ENCODE results near the gene ZC3H10.
"Not testable (repeated sequence)": the region's sequence is repeated elsewhere in the genome, so short reads cannot be mapped to it uniquely, and the experiment has no call there.

ZC3H10 gene, protein sequence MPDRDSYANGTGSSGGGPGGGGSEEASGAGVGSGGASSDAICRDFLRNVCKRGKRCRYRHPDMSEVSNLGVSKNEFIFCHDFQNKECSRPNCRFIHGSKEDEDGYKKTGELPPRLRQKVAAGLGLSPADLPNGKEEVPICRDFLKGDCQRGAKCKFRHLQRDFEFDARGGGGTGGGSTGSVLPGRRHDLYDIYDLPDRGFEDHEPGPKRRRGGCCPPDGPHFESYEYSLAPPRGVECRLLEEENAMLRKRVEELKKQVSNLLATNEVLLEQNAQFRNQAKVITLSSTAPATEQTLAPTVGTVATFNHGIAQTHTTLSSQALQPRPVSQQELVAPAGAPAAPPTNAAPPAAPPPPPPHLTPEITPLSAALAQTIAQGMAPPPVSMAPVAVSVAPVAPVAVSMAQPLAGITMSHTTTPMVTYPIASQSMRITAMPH

GRCh38 chr12:56117778-56118687 is at the start of gene ZC3H10:
Gene ZC3H10 (plus strand): TSS chr12:56118266. CDS start chr12:56120563, 2,297 bp downstream.
- peak; percentile 94 for DNase-seq

DNA sequence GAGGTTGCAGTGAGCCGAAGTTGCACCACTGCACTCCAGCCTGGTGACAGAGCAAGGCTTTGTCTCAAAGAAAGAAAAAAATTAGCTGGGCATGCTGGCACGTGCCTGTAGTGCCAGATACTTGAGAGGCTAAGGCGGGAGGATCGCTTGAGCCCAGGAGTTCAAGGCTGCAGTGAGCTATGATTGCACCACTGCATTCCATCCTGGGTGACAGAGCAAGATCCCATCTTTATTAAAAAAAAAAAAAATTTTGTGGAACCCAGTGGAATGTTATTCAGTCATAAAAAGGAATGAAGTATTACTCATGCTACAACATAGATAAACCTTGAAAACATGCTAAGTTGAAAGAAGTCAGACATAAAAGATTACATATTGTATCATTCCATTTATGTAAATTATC is 46.4 kb upstream of the ZC3H10 start:
- DNase-seq, result no peak

DNA sequence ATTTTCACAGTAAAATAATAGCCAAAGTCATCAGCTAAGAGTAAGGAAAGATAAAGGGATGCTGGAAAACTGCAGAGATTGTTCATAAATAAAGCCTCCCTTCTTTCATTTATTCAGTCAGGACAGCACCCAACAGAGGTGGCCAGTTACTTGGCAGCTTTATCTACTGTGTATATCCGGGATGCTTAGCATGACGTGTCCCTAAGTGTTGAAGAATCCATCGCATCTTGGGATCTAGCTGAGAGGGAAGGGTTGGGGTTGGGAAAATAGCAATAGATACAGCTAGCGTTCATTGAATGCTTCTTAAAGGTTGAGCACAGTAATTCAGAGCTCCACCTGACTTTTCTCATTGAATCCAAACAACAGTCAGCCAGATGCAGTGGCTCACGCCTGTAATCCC is 43.7 kb upstream of the ZC3H10 start:
- no peak for DNase-seq

DNA sequence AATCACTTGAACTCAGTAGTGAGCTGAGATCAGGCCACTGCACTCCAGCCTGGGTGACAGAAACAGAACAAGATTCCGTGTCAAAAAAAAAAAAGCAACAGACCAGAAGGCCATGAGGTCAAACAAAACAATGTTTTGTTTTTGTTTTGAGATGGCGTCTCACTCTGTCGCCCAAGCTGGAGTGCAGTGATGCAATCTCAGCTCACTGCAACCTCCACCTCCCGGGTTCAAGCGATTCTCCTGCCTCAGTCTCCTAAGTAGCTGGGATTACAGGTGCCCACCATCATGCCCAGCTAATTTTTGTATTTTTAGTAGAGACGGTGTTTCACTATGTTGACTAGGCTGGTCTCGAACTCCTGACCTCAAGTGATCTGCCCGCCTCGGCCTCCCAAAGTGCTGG is 40.1 kb upstream of the ZC3H10 start:
- not testable (repeated sequence) for DNase-seq

- no peak for DNase-seq
These were observed 39.6 kb upstream of the ZC3H10 start for GRCh38 chr12:56078427-56078826.

- DNase-seq, result peak; percentile 24
These were observed 38.9 kb upstream of the ZC3H10 start for GRCh38 chr12:56078931-56079722.

DNA sequence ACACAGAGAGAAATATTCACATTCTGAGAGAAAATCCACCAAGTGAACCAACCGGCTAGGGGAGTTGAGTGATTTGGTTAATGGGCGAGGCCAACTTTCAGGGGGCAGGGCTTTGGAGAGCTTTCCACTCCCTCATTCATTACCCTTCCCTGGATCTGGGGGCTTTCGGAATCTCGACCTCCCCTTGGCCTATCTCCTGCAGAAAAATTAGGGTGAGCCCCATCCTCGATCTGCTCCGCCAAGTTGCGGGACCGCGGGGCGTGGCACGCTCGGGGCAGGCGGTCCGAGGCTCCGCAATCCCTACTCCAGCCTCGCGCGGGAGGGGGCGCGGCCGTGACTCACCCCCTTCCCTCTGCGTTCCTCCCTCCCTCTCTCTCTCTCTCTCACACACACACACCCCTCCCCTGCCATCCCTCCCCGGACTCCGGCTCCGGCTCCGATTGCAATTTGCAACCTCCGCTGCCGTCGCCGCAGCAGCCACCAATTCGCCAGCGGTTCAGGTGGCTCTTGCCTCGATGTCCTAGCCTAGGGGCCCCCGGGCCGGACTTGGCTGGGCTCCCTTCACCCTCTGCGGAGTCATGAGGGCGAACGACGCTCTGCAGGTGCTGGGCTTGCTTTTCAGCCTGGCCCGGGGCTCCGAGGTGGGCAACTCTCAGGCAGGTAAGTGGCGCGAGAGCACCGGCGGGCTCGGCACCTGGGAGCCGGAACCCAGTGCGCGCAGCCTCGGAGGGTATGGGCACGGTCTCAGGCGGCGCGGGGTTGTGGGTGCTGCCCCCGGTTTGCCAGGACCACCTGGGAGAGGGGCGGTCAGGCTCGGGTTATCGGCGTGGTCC is 38.1 kb upstream of the ZC3H10 start, which contains the start of gene ERBB3:
Gene ERBB3 (plus strand): TSS at position 443 of the 833 bp plus-strand sequence. CDS start 136 bp downstream, at position 579.
- DNase-seq, result peak; percentile 59

DNA sequence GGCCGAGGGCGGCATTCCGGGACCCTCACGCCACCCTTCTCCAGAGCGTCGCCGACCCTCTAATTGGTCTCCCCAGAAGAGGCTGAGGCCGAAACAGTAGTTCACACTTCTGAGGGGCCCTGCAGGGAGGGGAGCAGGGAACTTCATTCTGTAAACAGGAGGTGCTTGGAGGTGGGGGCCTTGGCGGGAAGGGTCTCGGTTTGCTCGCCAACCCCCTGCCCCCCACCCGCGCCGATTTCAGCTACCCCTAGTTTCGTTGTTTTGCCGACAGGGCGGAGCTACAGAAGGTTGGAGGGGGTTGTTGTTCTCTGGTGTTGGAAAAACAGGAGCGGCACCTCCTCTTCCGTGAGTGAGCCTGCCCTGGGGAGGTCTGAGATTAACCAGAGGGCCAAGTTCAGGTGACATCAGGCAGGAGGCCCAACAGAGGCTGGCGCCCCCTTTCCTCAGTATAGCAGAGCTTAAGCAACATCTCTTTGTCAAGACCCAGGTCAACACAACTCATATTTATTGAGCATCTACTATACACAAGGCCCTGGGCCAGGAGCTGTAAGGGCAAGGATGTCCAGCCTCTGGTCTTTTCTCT is 37.4 kb upstream of the ZC3H10 start:
- no peak for DNase-seq

- no peak for DNase-seq
These were observed 36.4 kb upstream of the ZC3H10 start for GRCh38 chr12:56081393-56082347.

DNA sequence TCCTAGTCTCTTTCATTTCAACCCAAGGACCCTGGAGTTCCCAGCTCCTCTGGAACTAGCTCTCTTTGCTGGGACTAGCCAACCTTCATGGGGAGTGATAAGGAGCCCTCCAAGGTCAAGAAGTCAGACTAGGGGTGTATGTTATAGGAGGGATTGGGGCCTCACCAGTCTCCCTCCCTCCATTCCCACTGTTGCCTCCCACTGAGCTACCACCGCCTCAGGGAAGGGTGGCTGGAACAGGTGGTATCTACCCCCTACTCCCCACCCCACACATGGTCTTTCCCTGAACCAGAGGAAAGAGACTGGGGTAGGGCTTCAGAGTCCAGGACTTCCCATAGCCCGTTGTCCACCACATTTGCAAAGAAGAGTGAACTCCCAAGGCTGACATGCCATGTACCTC is 35.7 kb upstream of the ZC3H10 start:
- no peak for DNase-seq

DNA sequence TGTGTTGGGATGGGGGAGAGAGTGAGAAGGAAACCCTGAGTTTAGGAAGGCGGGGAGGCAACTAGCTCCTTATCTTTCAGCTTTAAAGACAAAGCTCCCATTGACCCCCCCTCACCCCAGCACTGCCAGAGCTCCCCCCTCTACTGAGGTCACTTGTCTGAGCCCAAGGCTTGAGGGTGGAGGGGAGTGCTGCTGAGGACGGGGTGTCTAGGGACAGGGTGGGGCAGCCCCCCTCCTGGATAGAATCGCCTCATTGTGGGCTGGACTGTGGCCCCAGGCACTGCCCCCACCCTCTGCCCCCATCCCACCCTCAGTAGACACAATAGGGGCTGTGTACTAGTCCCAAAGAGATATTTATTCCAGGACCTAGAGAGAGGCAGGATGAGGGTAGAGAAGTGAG is 35.1 kb upstream of the ZC3H10 start:
- no peak for DNase-seq

DNA sequence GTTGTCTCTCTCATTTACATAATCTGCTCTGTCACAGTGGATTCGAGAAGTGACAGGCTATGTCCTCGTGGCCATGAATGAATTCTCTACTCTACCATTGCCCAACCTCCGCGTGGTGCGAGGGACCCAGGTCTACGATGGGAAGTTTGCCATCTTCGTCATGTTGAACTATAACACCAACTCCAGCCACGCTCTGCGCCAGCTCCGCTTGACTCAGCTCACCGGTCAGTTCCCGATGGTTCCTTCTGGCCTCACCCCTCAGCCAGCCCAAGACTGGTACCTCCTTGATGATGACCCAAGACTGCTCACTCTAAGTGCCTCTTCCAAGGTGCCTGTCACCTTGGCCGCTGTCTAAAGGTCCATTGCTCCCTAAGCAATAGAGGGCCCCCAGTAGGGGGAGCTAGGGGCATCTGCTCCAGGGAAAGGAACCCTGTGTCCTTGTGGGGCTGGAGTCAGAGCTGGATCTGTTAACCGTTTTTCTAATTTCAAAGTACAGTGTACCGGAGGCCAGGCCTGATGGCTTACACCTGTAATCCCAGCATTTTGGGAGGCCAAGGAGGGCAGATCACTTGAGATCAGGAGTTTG is 33.0 kb upstream of the ZC3H10 start:
- no peak for DNase-seq

DNA sequence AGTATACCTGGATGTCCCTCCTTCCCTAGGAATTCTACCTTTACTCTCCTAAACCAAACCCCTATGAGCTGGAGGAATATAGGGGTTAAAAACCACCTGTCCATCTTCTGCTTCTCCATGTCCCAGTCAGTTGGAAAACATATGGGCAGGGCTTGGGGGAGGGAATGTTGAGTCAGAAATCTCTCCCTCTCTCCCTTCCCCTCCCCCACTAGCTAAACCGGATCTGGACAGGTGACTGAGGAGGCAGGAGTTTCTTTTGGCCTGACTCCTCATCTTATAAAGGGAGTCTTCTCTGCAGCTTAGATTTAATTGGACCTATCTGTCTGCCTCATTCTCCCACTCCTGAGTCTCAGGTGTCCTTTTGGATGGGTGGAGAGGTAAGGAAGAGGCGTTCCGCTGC is 32.0 kb upstream of the ZC3H10 start:
- DNase-seq, result no peak

GRCh38 chr12:56086608-56087007 is 31.5 kb upstream of the ZC3H10 start:
- DNase-seq, result no peak

DNA sequence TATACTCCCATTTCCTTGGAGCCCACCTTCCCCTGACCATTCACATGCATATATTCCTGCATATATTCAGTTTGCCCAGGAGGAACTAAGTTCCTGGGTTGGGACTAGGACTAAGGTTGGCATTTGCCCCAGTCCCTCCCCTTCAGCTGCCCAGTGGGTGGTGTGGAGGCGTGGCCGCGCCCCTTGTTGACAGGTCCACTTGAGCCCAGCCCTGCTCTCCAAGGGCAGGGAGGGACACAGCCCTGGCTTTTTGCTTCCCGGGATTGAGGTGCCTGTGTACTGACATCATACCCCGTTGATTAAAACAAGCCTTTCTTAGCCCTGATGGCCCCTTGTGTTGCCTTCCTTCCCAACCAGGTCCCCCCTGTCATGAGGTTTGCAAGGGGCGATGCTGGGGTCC is 30.8 kb upstream of the ZC3H10 start:
- no peak for DNase-seq

DNA sequence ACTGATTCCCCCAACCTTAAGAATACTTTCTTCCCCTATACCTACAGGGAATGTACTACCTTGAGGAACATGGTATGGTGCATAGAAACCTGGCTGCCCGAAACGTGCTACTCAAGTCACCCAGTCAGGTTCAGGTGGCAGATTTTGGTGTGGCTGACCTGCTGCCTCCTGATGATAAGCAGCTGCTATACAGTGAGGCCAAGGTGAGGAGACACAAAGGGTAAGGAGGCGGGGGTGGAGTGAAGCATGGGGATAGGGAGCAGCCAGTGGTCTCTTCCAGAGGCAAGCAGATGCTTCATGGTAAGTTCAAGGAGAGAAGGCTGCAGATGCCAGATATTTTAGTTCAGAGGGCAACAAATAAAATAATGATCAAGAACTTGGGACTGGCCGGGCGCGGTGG is 20.3 kb upstream of the ZC3H10 start:
- DNase-seq, result no peak

DNA sequence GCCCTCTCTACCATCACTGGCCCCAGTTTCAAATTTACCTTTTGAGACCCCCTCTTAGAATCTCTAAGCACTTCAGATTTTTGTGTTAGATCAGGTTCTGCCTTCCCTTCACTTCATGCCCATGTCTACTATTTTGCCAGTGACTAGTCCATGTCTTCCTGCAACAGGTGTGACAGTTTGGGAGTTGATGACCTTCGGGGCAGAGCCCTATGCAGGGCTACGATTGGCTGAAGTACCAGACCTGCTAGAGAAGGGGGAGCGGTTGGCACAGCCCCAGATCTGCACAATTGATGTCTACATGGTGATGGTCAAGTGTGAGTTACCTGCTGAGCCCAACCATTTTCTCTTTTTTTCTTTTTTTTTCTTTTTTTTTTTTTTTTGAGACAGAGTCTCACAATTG is 19.5 kb upstream of the ZC3H10 start:
- DNase-seq, result no peak

- DNase-seq, result no peak
These were observed 18.3 kb upstream of the ZC3H10 start for GRCh38 chr12:56099787-56100186.

- no peak for DNase-seq
These were observed 17.0 kb upstream of the ZC3H10 start for GRCh38 chr12:56101045-56101444.

DNA sequence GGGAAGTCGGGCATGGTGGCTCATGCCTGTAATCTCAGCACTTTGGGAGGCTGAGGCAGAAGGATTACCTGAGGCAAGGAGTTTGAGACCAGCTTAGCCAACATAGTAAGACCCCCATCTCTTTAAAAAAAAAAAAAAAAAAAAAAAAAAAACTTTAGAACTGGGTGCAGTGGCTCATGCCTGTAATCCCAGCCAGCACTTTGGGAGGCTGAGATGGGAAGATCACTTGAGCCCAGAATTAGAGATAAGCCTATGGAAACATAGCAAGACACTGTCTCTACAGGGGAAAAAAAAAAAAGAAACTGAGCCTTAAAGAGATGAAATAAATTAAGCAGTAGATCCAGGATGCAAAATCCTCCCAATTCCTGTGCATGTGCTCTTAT is 15.4 kb upstream of the ZC3H10 start:
- no peak for DNase-seq
